HepG2 (cell line): ENCODE results near the gene BPGM. TPM values are rescaled to one million over a fixed set of nuclear protein-coding genes. Genes with fewer than 3 reads are reported as not detected.

Source experiments
- ATAC-seq: fragments of 200-7000 bp; cut with Tn5 transposase; 3 replicates; pipeline ENCODE4 v1.9.1; 2020; ENCODE audit warnings: mild to moderate bottlenecking, moderate library complexity
- BruUV-seq: library from RNA; stranded (reverse); fragments of 400-500 nt; replicated peaks from 2 replicates; lab custom pipeline; 2021; lab: Mats Ljungman, UMichigan
- CTCF ChIA-PET: fragments of 300-600 bp; formaldehyde crosslinking; extraction: SDS; loops from one replicate; lab custom pipeline; 2021; ENCODE audit warnings: low total read pairs, inconsistent platforms, low intra/inter-chr PET ratio; lab: Yijun Ruan, JAX
- POLR2A ChIA-PET: fragments of 350-600 bp; sonication (Branson Sonifier 250); formaldehyde crosslinking; loops from one replicate; lab custom pipeline; 2020; ENCODE audit warnings: antibody characterized with exemption, inconsistent platforms; lab: Yijun Ruan, JAX
- DNase-seq: peaks from one replicate; pipeline ENCODE4 v3.0.0-alpha.2; 2015; ENCODE audit warnings: low spot score
- FAIRE-seq: peaks from 3 replicates; lab custom pipeline; 2011; peaks lifted over from hg19 to GRCh38; lab: Jason Lieb, UNC
- H2AFZ ChIP-seq: one replicate; pipeline ENCODE4 v1.6.1; 2011; ENCODE audit warnings: low read length, inconsistent platforms
- H3K27ac ChIP-seq: fragments of 300-600 bp; 3 replicates; pipeline ENCODE4 v1.8.0; 2011; ENCODE audit warnings: mixed run types, mild to moderate bottlenecking, mixed read lengths, low read length, inconsistent platforms; ENCODE audit not compliant: insufficient read depth; ENCODE audit errors: extremely low read length
- H3K27me3 ChIP-seq, 2 experiments: fragments of 200-600 bp in 1 of 2; 2 replicates in 1 of 2; 3 replicates in 1 of 2; pipeline versions ENCODE4 v1.6.0 to v1.8.0; 2011; ENCODE audit warnings: low read length in 2 of 2, mild to moderate bottlenecking in 2 of 2, moderate library complexity in 2 of 2, inconsistent platforms in 1 of 2; ENCODE audit not compliant: insufficient read depth in 2 of 2, control insufficient read depth in 1 of 2
- H3K36me3 ChIP-seq, 2 experiments: fragments of 200-600 bp in 1 of 2; replicated peaks in 1 of 2; 2 replicates in 1 of 2; 3 replicates in 1 of 2; pipeline versions ENCODE4 v1.5.1 to v1.8.0; 2011; ENCODE audit warnings: low read length in 2 of 2, inconsistent platforms in 1 of 2; ENCODE audit not compliant: insufficient read depth in 2 of 2, control insufficient read depth in 1 of 2
- H3K4me1 ChIP-seq: 2 replicates; pipeline ENCODE4 v1.5.1; 2012; ENCODE audit warnings: low read length, inconsistent platforms; ENCODE audit not compliant: insufficient read depth
- H3K4me2 ChIP-seq: 2 replicates; pipeline ENCODE4 v1.6.0; 2011; ENCODE audit warnings: low read depth, low read length, inconsistent platforms
- H3K4me3 ChIP-seq, 3 experiments: fragments of 200-600 bp in 1 of 3; sonication (generic), shearing (Covaris generic) in 1 of 3; replicated peaks in 1 of 3; 2 replicates each; pipeline ENCODE4 v1.5.1; 2011 to 2016; ENCODE audit warnings: low read length in 3 of 3, inconsistent platforms in 2 of 3, low read depth in 2 of 3, mild to moderate bottlenecking in 2 of 3, control low read depth in 1 of 3, mixed read lengths in 1 of 3; ENCODE audit not compliant: insufficient read depth in 1 of 3
- H3K79me2 ChIP-seq: one replicate; pipeline ENCODE4 v1.6.1; 2011; ENCODE audit warnings: low read length, inconsistent platforms; ENCODE audit not compliant: insufficient read depth
- H3K9ac ChIP-seq: 2 replicates; pipeline ENCODE4 v1.6.0; 2011; ENCODE audit warnings: mild to moderate bottlenecking, low read depth, low read length, inconsistent platforms; ENCODE audit not compliant: insufficient read depth
- H3K9me3 ChIP-seq: 2 replicates; pipeline ENCODE4 v1.5.1; 2012; ENCODE audit warnings: mild to moderate bottlenecking, low read length
- H4K20me1 ChIP-seq: 2 replicates; pipeline ENCODE4 v1.6.0; 2011; ENCODE audit warnings: inconsistent platforms, mild to moderate bottlenecking, low read length, moderate library complexity; ENCODE audit not compliant: insufficient read depth
- AKNA ChIP-seq: sonication (generic); formaldehyde crosslinking; IDR thresholded peaks from 2 replicates; pipeline ENCODE4 v1.4.0; 2020; ENCODE audit warnings: missing genetic modification reagents, borderline replicate concordance
- ARID2 ChIP-seq: sonication (generic); formaldehyde crosslinking; IDR thresholded peaks from 2 replicates; pipeline ENCODE4 v1.8.1; 2022; ENCODE audit warnings: mild to moderate bottlenecking, missing genetic modification reagents, borderline replicate concordance
- DDIT3 ChIP-seq: sonication (generic); formaldehyde crosslinking; IDR thresholded peaks from 2 replicates; pipeline ENCODE4 v1.4.0; 2020; ENCODE audit warnings: mild to moderate bottlenecking, missing genetic modification reagents
- FOSL2 ChIP-seq: sonication (generic); formaldehyde crosslinking; IDR thresholded peaks from 2 replicates; pipeline ENCODE4 v1.4.0; 2020; ENCODE audit warnings: missing genetic modification reagents
- FOXK1 ChIP-seq: sonication (generic); formaldehyde crosslinking; IDR thresholded peaks from 2 replicates; pipeline ENCODE4 v1.4.0; 2020; ENCODE audit warnings: low read depth, missing genetic modification reagents, borderline replicate concordance
- NPAS2 ChIP-seq: sonication (generic); formaldehyde crosslinking; IDR thresholded peaks from 2 replicates; pipeline ENCODE4 v1.8.0; 2022; ENCODE audit warnings: mild to moderate bottlenecking, missing genetic modification reagents, borderline replicate concordance
- NR1H2 ChIP-seq: sonication (generic); formaldehyde crosslinking; IDR thresholded peaks from 2 replicates; pipeline ENCODE4 v1.8.1; 2022; ENCODE audit warnings: low read depth, missing genetic modification reagents, borderline replicate concordance
- PHF5A ChIP-seq: IDR thresholded peaks from one replicate; pipeline ENCODE4 v1.6.1; 2018; ENCODE audit warnings: low read depth, missing genetic modification reagents; ENCODE audit not compliant: unreplicated experiment
- SIN3B ChIP-seq: fragments of 150-350 bp; IDR thresholded peaks from 2 replicates; pipeline ENCODE4 v1.6.1; 2014; ENCODE audit warnings: low read length
- SOX5 ChIP-seq: IDR thresholded peaks from 2 replicates; pipeline ENCODE4 v1.6.1; 2016; ENCODE audit warnings: borderline replicate concordance
- TFDP1 ChIP-seq: IDR thresholded peaks from 2 replicates; pipeline ENCODE4 v1.6.1; 2016; ENCODE audit warnings: missing compliant biosample characterization, missing genetic modification reagents, borderline replicate concordance
- TSC22D2 ChIP-seq: sonication (generic); formaldehyde crosslinking; IDR thresholded peaks from 2 replicates; pipeline ENCODE4 v1.5.1; 2020; ENCODE audit warnings: missing genetic modification reagents, mild to moderate bottlenecking, borderline replicate concordance
- ZBTB42 ChIP-seq: sonication (generic); formaldehyde crosslinking; IDR thresholded peaks from 2 replicates; pipeline ENCODE4 v1.5.0; 2020; ENCODE audit warnings: mild to moderate bottlenecking, missing genetic modification reagents
- ZFX ChIP-seq: sonication (generic); formaldehyde crosslinking; IDR thresholded peaks from 2 replicates; pipeline ENCODE4 v1.4.0; 2020; ENCODE audit warnings: mild to moderate bottlenecking, low read depth, missing genetic modification reagents, moderate library complexity
- ZNF20 ChIP-seq: sonication (generic); formaldehyde crosslinking; IDR thresholded peaks from 2 replicates; pipeline ENCODE4 v1.4.0; 2020; ENCODE audit warnings: mild to moderate bottlenecking, moderate library complexity, missing genetic modification reagents
- ZNF432 ChIP-seq: sonication (generic); formaldehyde crosslinking; IDR thresholded peaks from 2 replicates; pipeline ENCODE4 v1.5.0; 2020; ENCODE audit warnings: missing genetic modification reagents, mild to moderate bottlenecking, borderline replicate concordance
- WGBS: methylation state at CpG from one replicate; pipeline ENCODE4 v1.1.6; 2017; ENCODE audit warnings: low lambda C conversion rate; 5-methylcytosine and 5-hydroxymethylcytosine counted together
- in situ Hi-C: cut with HindIII; loops from 2 replicates; pipeline ENCODE4 v1.10.0; 2017; ENCODE audit warnings: low pct_unique_long_range_greater_than_20kb; ENCODE audit not compliant: extremely low pct_ligation_motif_present
- intact Hi-C: fragments of 100-400 bp; cut with micrococcal nuclease; formaldehyde crosslinking; loops from one replicate; pipeline ENCODE4 v1.10.0; 2022; ENCODE audit not compliant: unreplicated experiment
- polyA plus RNA-seq, 8 experiments: library from polyadenylated mRNA; depleted of rRNA in 3 of 8; stranded (reverse) in 7 of 8; unstranded in 1 of 8; fragments of >200 nt; fragmentation: Illumina TruSeq in 4 of 8; extraction: Trizol in 4 of 8; gene quantifications; 2 replicates each; pipeline versions ENCODE4 v1.2.1 to v1.2.3, GENCODE V29; 2011 to 2016; ENCODE audit warnings: low read depth in 4 of 8, missing spikeins in 1 of 8, mixed read lengths in 1 of 8; ENCODE audit not compliant: insufficient read depth in 1 of 8
- total RNA-seq, 5 experiments: library from RNA; depleted of rRNA; stranded (reverse); fragments of >200 nt; fragmentation: Illumina TruSeq; extraction: Trizol; gene quantifications; 2 replicates each; pipeline ENCODE4 v1.2.3, GENCODE V29; 2016; ENCODE audit warnings: low read depth in 1 of 5

BPGM gene
- total and polyA plus RNA-seq, 2 of the 13 experiments (the other 11 are each of a cell fraction or from before 2014, with no cell fraction given): 4.0 to 7.5 TPM

GRCh38 chr7:134654104-134654775, 7.6 kb downstream of the BPGM start:
- Histone ChIP-seq H3K27me3 (no peaks in the 10 kb centered on the region), H3K36me3 (no peaks in the 10 kb centered on the region), H3K79me2 (no peaks in the 10 kb centered on the region), H3K4me2 (no peak overlapping the region), H4K20me1 (no peaks in the 10 kb centered on the region), H3K4me3 (no peak overlapping the region), H3K9ac (no peak overlapping the region), H3K9me3 (no peaks in the 10 kb centered on the region), H2AFZ (no peak overlapping the region), H3K4me1 (no peaks in the 10 kb centered on the region), H3K27ac (no peak overlapping the region)
- TF ChIP-seq NR1H2 (CRISPR knock-in tag) (no peak), TFDP1 (CRISPR knock-in tag) (no peak), ZNF20 (CRISPR knock-in tag) (no peak), SIN3B (no peak), DDIT3 (CRISPR knock-in tag) (no peak), ZFX (no peak), TSC22D2 (CRISPR knock-in tag) (no peak), ARID2 (no peak), NPAS2 (CRISPR knock-in tag) (no peak), PHF5A (CRISPR knock-in tag) (no peak), FOXK1 (no peak), AKNA (CRISPR knock-in tag) (no peak), FOSL2 (CRISPR knock-in tag) (no peak), ZNF432 (CRISPR knock-in tag) (no peak), ZBTB42 (CRISPR knock-in tag) (no peak), SOX5 (CRISPR knock-in tag) (no peak)
- FAIRE-seq (no peak), ATAC-seq (no peak), DNase-seq (no peak)
- BruUV-seq: no TSS peak
- WGBS: 67% methylated on average over 4 of the region's 4 CpGs
- intact Hi-C loops (no loop called here), in situ Hi-C loops (no loop called here)
- ChIA-PET CTCF (no interaction called here), POLR2A (no interaction called here)
